Islet precursor cell (in vitro differentiated cells): ENCODE measurements around the gene PLEKHJ1.
"Not testable (repeated sequence)": the region's sequence is repeated elsewhere in the genome, so short reads cannot be mapped to it uniquely, and the experiment has no call there.

Experiments
- DNase-seq: peaks from one replicate; pipeline ENCODE4 v3.0.0-alpha.2; 2018

The PLEKHJ1 gene

GRCh38 chr19:2217591-2217990 lies 18.5 kb downstream of the PLEKHJ1 start:
- no peak for DNase-seq

GRCh38 chr19:2216361-2217225 lies 19.5 kb downstream of the PLEKHJ1 start:
- DNase-seq: no peak

GRCh38 chr19:2215281-2215751 lies 20.8 kb downstream of the PLEKHJ1 start:
- no peak for DNase-seq

GRCh38 chr19:2214251-2214650 lies 21.9 kb downstream of the PLEKHJ1 start:
- DNase-seq: no peak

GRCh38 chr19:2213799-2214198 lies 22.3 kb downstream of the PLEKHJ1 start:
- no peak for DNase-seq

- DNase-seq: no peak
Observed at GRCh38 chr19:2212861-2213711, 23.0 kb downstream of the PLEKHJ1 start.

- DNase-seq: no peak
Observed at GRCh38 chr19:2210987-2211740, 25.0 kb downstream of the PLEKHJ1 start.

- DNase-seq: no peak
Observed at GRCh38 chr19:2210206-2210605, 25.9 kb downstream of the PLEKHJ1 start.

GRCh38 chr19:2209408-2209807 lies 26.7 kb downstream of the PLEKHJ1 start:
- no peak for DNase-seq

- no peak for DNase-seq
Observed at GRCh38 chr19:2208975-2209374, 27.2 kb downstream of the PLEKHJ1 start.

GRCh38 chr19:2207991-2208860 lies 27.9 kb downstream of the PLEKHJ1 start:
- DNase-seq: peak; percentile 77

- no peak for DNase-seq
Observed at GRCh38 chr19:2207008-2207407, 29.1 kb downstream of the PLEKHJ1 start.

GRCh38 chr19:2202366-2202765 lies 33.8 kb downstream of the PLEKHJ1 start:
- DNase-seq: no peak

- no peak for DNase-seq
Observed at GRCh38 chr19:2201473-2202148, 34.5 kb downstream of the PLEKHJ1 start.

- DNase-seq: not testable (repeated sequence)
Observed at GRCh38 chr19:2200624-2201294, 35.4 kb downstream of the PLEKHJ1 start.

- no peak for DNase-seq
Observed at GRCh38 chr19:2199861-2200623, 36.1 kb downstream of the PLEKHJ1 start.

- no peak for DNase-seq
Observed at GRCh38 chr19:2199215-2199614, 36.9 kb downstream of the PLEKHJ1 start.

- DNase-seq: no peak
Observed at GRCh38 chr19:2198317-2198716, 37.8 kb downstream of the PLEKHJ1 start.

GRCh38 chr19:2197270-2197669 lies 38.9 kb downstream of the PLEKHJ1 start:
- DNase-seq: no peak

GRCh38 chr19:2195914-2196313 lies 40.2 kb downstream of the PLEKHJ1 start:
- DNase-seq: no peak
